HEK293 (cell line): Measurements from ENCODE around the gene GABRD.

Experiments
- CTCF ChIA-PET: fragments of 350-600 bp; formaldehyde crosslinking; extraction: SDS; loops from one replicate; lab custom pipeline; 2021; ENCODE audit warnings: antibody characterized with exemption; lab: Yijun Ruan, JAX
- POLR2A ChIA-PET: fragments of 300-600 bp; formaldehyde crosslinking; extraction: SDS; loops from one replicate; lab custom pipeline; 2020; ENCODE audit warnings: antibody characterized with exemption, inconsistent platforms; lab: Yijun Ruan, JAX
- H3K27ac ChIP-seq: fragments of 200-500 bp; sonication (Bioruptor generic); 2 replicates; pipeline ENCODE4 v1.5.1; 2014; ENCODE audit warnings: low read depth, low read length, control low read depth, inconsistent platforms; ENCODE audit errors: extremely low read depth
- H3K36me3 ChIP-seq, 2 experiments: fragments of 200-500 bp in 1 of 2; sonication (Bioruptor generic) in 1 of 2; 1 replicate in 1 of 2; 2 replicates in 1 of 2; pipeline ENCODE4 v1.5.1; 2014 to 2017; ENCODE audit warnings: inconsistent platforms in 2 of 2, low read length in 2 of 2; ENCODE audit not compliant: control insufficient read depth in 2 of 2, insufficient read depth in 1 of 2
- H3K4me1 ChIP-seq: fragments of 200-500 bp; sonication (Bioruptor generic); 2 replicates; pipeline ENCODE4 v1.5.1; 2014; ENCODE audit warnings: mild to moderate bottlenecking, low read length, inconsistent platforms; ENCODE audit not compliant: control insufficient read depth, insufficient read depth
- H3K4me3 ChIP-seq: 2 replicates; pipeline ENCODE4 v1.5.1; 2011; ENCODE audit warnings: low read depth, mild to moderate bottlenecking, control low read depth, low read length, moderate library complexity
- H3K9me3 ChIP-seq: fragments of 200-500 bp; sonication (Bioruptor generic); 2 replicates; pipeline ENCODE4 v1.5.1; 2014; ENCODE audit warnings: low read depth, low read length, inconsistent platforms; ENCODE audit not compliant: control insufficient read depth, insufficient read depth
- ATF2 ChIP-seq: fragments of 450-650 bp; formaldehyde crosslinking; IDR thresholded peaks from 2 replicates; pipeline ENCODE4 v1.5.1; 2016; ENCODE audit warnings: missing biosample characterization, missing genetic modification characterization, low read depth
- FEZF1 ChIP-seq: fragments of 450-650 bp; formaldehyde crosslinking; IDR thresholded peaks from 2 replicates; pipeline ENCODE4 v1.5.1; 2016; ENCODE audit warnings: missing biosample characterization, missing genetic modification characterization
- KLF7 ChIP-seq: fragments of 450-650 bp; formaldehyde crosslinking; IDR thresholded peaks from 2 replicates; pipeline ENCODE4 v1.5.1; 2016; ENCODE audit warnings: missing biosample characterization, missing genetic modification characterization, borderline replicate concordance
- PRDM6 ChIP-seq: fragments of 450-650 bp; formaldehyde crosslinking; IDR thresholded peaks from 2 replicates; pipeline ENCODE4 v1.5.1; 2017; ENCODE audit warnings: missing biosample characterization, missing genetic modification characterization
- SP2 ChIP-seq: fragments of 450-650 bp; formaldehyde crosslinking; IDR thresholded peaks from 2 replicates; pipeline ENCODE4 v1.5.1; 2016; ENCODE audit warnings: missing biosample characterization, missing genetic modification characterization
- TCF7L2 ChIP-seq: IDR thresholded peaks from 2 replicates; pipeline ENCODE4 v1.6.1; 2011; ENCODE audit warnings: low read depth, mild to moderate bottlenecking, inconsistent platforms, low read length, moderate library complexity, borderline replicate concordance
- ZBTB10 ChIP-seq: fragments of 450-650 bp; formaldehyde crosslinking; IDR thresholded peaks from 2 replicates; pipeline ENCODE4 v1.5.1; 2016; ENCODE audit warnings: missing biosample characterization, missing genetic modification characterization
- ZEB2 ChIP-seq: fragments of 450-650 bp; formaldehyde crosslinking; IDR thresholded peaks from 2 replicates; pipeline ENCODE4 v1.5.1; 2016; ENCODE audit warnings: missing biosample characterization, missing genetic modification characterization
- ZIC2 ChIP-seq: fragments of 450-650 bp; formaldehyde crosslinking; IDR thresholded peaks from 2 replicates; pipeline ENCODE4 v1.5.1; 2016; ENCODE audit warnings: missing biosample characterization, missing genetic modification characterization
- ZNF223 ChIP-seq: fragments of 450-650 bp; formaldehyde crosslinking; IDR thresholded peaks from 2 replicates; pipeline ENCODE4 v1.5.1; 2016; ENCODE audit warnings: missing biosample characterization, missing genetic modification characterization
- ZNF350 ChIP-seq: fragments of 450-650 bp; formaldehyde crosslinking; IDR thresholded peaks from 2 replicates; pipeline ENCODE4 v1.5.0; 2017; ENCODE audit warnings: missing biosample characterization, mild to moderate bottlenecking, missing genetic modification characterization
- ZNF394 ChIP-seq: fragments of 450-650 bp; formaldehyde crosslinking; IDR thresholded peaks from 2 replicates; pipeline ENCODE4 v1.5.1; 2016; ENCODE audit warnings: missing biosample characterization, missing genetic modification characterization, mild to moderate bottlenecking, moderate library complexity, borderline replicate concordance
- ZNF416 ChIP-seq: fragments of 450-650 bp; formaldehyde crosslinking; IDR thresholded peaks from 2 replicates; pipeline ENCODE4 v1.5.1; 2016; ENCODE audit warnings: missing biosample characterization, missing genetic modification characterization
- ZNF529 ChIP-seq: fragments of 450-650 bp; formaldehyde crosslinking; IDR thresholded peaks from 2 replicates; pipeline ENCODE4 v1.5.1; 2017; ENCODE audit warnings: missing genetic modification characterization, missing biosample characterization; ENCODE audit not compliant: insufficient replicate concordance
- ZNF530 ChIP-seq: fragments of 450-650 bp; formaldehyde crosslinking; IDR thresholded peaks from 2 replicates; pipeline ENCODE4 v1.5.1; 2016; ENCODE audit warnings: low read depth, missing biosample characterization, missing genetic modification characterization
- ZNF549 ChIP-seq: fragments of 450-650 bp; IDR thresholded peaks from 2 replicates; pipeline ENCODE4 v1.5.1; 2018; ENCODE audit warnings: missing biosample characterization, missing genetic modification characterization, mild to moderate bottlenecking, inconsistent platforms, moderate library complexity
- ZNF621 ChIP-seq: fragments of 450-650 bp; formaldehyde crosslinking; IDR thresholded peaks from 2 replicates; pipeline ENCODE4 v1.5.1; 2017; ENCODE audit warnings: missing biosample characterization, missing genetic modification characterization
- ZNF658 ChIP-seq: fragments of 450-650 bp; formaldehyde crosslinking; IDR thresholded peaks from 2 replicates; pipeline ENCODE4; 2016; ENCODE audit warnings: missing biosample characterization, missing genetic modification characterization
- ZNF677 ChIP-seq: fragments of 450-650 bp; IDR thresholded peaks from 2 replicates; pipeline ENCODE4 v1.5.0; 2018; ENCODE audit warnings: missing biosample characterization, mild to moderate bottlenecking, missing genetic modification characterization, moderate library complexity
- ZNF843 ChIP-seq: fragments of 450-650 bp; formaldehyde crosslinking; IDR thresholded peaks from 2 replicates; pipeline ENCODE4 v1.5.1; 2016; ENCODE audit warnings: missing biosample characterization, missing genetic modification characterization
- ZSCAN23 ChIP-seq: fragments of 450-650 bp; formaldehyde crosslinking; IDR thresholded peaks from 2 replicates; pipeline ENCODE4 v1.5.1; 2016; ENCODE audit warnings: missing biosample characterization, missing genetic modification characterization
- TF ChIP-seq, protein P1 (sequence below): fragments of 450-650 bp; formaldehyde crosslinking; IDR thresholded peaks from 2 replicates; pipeline ENCODE4 v1.5.1; 2016; ENCODE audit warnings: missing biosample characterization, missing genetic modification characterization
- TF ChIP-seq, protein P2 (sequence below): sonication (generic); formaldehyde crosslinking; IDR thresholded peaks from 2 replicates; pipeline ENCODE4 v1.8.1; 2022; ENCODE audit warnings: mild to moderate bottlenecking, moderate library complexity, missing genetic modification reagents

GABRD gene

GRCh38 chr1:1994536-1994935 is 24.6 kb upstream of the GABRD start:
- ChIA-PET POLR2A (no interaction called here), CTCF (no interaction called here)
- no peaks in the 10 kb centered on the region for H3K36me3 ChIP-seq
- no peaks in the 10 kb centered on the region for H3K4me1 ChIP-seq
- H3K9me3 ChIP-seq, result no peaks in the 10 kb centered on the region
- H3K4me3 ChIP-seq, result no peak overlapping the region
- TF ChIP-seq ZNF416 (tag by site-specific recombination) (no peak), TCF7L2 (no peak), ZNF530 (tag by site-specific recombination) (no peak), ZNF529 (no peak), ATF2 (tag by site-specific recombination) (0 out of 2 replicates have a peak, but pooled peaks have one; percentile 6), ZNF350 (tag by site-specific recombination) (no peak), ZNF223 (tag by site-specific recombination) (no peak), ZIC2 (0 out of 2 replicates have a peak, but pooled peaks have one; percentile 28), FEZF1 (no peak), SP2 (tag by site-specific recombination) (no peak)
- TF ChIP-seq, protein P1, sequence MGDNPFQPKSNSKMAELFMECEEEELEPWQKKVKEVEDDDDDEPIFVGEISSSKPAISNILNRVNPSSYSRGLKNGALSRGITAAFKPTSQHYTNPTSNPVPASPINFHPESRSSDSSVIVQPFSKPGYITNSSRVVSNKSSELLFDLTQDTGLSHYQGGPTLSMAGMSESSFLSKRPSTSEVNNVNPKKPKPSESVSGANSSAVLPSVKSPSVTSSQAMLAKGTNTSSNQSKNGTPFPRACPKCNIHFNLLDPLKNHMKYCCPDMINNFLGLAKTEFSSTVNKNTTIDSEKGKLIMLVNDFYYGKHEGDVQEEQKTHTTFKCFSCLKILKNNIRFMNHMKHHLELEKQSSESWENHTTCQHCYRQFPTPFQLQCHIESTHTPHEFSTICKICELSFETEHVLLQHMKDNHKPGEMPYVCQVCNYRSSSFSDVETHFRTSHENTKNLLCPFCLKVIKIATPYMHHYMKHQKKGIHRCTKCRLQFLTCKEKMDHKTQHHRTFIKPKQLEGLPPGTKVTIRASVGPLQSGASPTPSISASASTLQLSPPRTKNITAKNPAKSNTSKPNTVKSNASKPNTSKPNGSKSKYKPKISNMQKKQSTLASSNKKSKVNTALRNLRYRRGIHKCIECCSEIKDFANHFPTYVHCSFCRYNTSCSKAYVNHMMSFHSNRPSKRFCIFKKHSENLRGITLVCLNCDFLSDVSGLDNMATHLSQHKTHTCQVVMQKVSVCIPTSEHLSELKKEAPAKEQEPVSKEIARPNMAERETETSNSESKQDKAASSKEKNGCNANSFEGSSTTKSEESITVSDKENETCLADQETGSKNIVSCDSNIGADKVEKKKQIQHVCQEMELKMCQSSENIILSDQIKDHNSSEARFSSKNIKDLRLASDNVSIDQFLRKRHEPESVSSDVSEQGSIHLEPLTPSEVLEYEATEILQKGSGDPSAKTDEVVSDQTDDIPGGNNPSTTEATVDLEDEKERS (tag by site-specific recombination), result no peak
- TF ChIP-seq, protein P2, sequence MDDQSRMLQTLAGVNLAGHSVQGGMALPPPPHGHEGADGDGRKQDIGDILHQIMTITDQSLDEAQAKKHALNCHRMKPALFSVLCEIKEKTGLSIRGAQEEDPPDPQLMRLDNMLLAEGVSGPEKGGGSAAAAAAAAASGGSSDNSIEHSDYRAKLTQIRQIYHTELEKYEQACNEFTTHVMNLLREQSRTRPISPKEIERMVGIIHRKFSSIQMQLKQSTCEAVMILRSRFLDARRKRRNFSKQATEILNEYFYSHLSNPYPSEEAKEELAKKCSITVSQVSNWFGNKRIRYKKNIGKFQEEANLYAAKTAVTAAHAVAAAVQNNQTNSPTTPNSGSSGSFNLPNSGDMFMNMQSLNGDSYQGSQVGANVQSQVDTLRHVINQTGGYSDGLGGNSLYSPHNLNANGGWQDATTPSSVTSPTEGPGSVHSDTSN (CRISPR knock-in tag), result no peak
- H3K27ac ChIP-seq, result no peak overlapping the region

DNA sequence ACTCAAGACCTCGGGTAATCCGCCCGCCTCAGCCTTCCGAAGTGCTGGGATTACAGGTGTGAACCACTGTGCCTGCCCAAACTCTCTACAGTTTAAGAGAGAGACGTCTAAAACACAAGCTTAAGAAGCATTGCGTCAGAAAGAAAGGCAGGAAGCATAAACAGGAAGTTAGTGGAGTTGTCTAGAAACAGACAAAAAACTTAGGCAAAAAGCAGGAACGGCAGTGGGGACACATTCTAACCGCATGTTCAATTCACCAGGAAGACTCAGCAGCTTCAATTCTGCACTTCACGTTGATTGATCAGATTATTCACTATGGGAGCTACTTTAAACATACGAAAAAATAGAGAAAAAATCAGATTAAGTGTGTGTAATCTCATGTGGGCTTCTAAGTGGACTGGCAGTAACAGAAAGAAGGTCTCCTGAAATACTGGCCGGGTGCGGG is 22.9 kb upstream of the GABRD start:
- Histone ChIP-seq H3K9me3 (no peaks in the 10 kb centered on the region), H3K4me1 (no peaks in the 10 kb centered on the region), H3K36me3 (no peaks in the 10 kb centered on the region), H3K27ac (no peak overlapping the region), H3K4me3 (no peak overlapping the region)
- CTCF ChIA-PET, result interaction anchor here (0.8 to 1.0 kb wide), 3 partner anchors 21 to 48 kb away, joined by 3 to 4 read pairs (median 3); no protein-coding TSS in a partner anchor
- POLR2A ChIA-PET, result no interaction called here
- TF ChIP-seq KLF7 (tag by site-specific recombination) (no peak), ZEB2 (tag by site-specific recombination) (no peak)

DNA sequence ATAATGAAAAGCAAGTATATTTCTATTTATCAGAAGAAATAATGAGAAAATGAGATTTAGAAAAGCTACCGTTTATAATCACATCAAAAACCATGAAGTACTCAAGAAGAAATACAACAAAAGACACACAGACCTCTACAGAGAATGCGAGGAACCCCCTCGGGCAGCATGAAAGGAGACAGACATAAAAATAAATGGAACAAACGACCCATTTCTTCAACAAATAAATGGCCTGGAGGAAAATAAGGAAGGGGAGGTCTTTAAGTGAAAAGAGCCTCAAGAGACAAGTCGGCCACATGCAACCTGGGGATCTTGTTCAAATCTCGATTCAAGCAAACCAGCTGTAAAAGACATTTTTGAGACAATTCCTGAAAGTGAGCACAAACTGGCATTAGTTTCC is 21.6 kb upstream of the GABRD start:
- no peak overlapping the region for H3K4me3 ChIP-seq
- H3K27ac ChIP-seq, result no peak overlapping the region
- H3K36me3 ChIP-seq, result no peaks in the 10 kb centered on the region
- POLR2A ChIA-PET, result no interaction called here
- CTCF ChIA-PET, result no interaction called here
- no peaks in the 10 kb centered on the region for H3K4me1 ChIP-seq
- no peak for TF ChIP-seq ZNF677 (tag by site-specific recombination)
- no peak for TF ChIP-seq PRDM6
- TF ChIP-seq ZBTB10, result no peak
- TF ChIP-seq ZSCAN23 (tag by site-specific recombination), result no peak
- no peak for TF ChIP-seq ZNF621 (tag by site-specific recombination)
- no peak for TF ChIP-seq ZNF658 (tag by site-specific recombination)
- TF ChIP-seq ZNF394, result no peak
- no peak for TF ChIP-seq ZNF843 (tag by site-specific recombination)
- no peak for TF ChIP-seq ZNF549 (tag by site-specific recombination)
- H3K9me3 ChIP-seq, result no peaks in the 10 kb centered on the region
